OCI-LY7 (cell line): ENCODE data around the gene ANKK1. TPM values are rescaled to one million over a fixed set of nuclear protein-coding genes. Genes with fewer than 3 reads are reported as not detected.

Experiments
- BruUV-seq: library from RNA; stranded (reverse); fragments of 400-500 nt; replicated peaks from 2 replicates; lab custom pipeline; 2021; lab: Mats Ljungman, UMichigan
- CTCF ChIA-PET: fragments of 300-600 bp; sonication (Branson Sonifier 250); formaldehyde crosslinking; loops from one replicate; lab custom pipeline; 2022; ENCODE audit warnings: antibody characterized with exemption; ENCODE audit not compliant: unreplicated experiment; lab: Charles Lee
- POLR2A ChIA-PET: fragments of 300-600 bp; sonication (Branson Sonifier 250); formaldehyde crosslinking; loops from one replicate; lab custom pipeline; 2022; ENCODE audit warnings: antibody characterized with exemption; lab: Charles Lee
- DNase-seq: peaks from one replicate; pipeline ENCODE4 v3.0.0-alpha.2; 2015; ENCODE audit warnings: low spot score
- H2AFZ ChIP-seq: fragments of 200-600 bp; sonication (generic), shearing (Covaris generic); 2 replicates; pipeline ENCODE4 v1.6.1; 2014; ENCODE audit warnings: mild to moderate bottlenecking, antibody characterized with exemption, low read length, moderate library complexity
- H3K27ac ChIP-seq: fragments of 200-600 bp; sonication (generic); 2 replicates; pipeline ENCODE4 v1.5.1; 2014; ENCODE audit warnings: mixed run types, low read depth, mild to moderate bottlenecking, moderate library complexity, low read length, inconsistent platforms; ENCODE audit not compliant: poor library complexity, severe bottlenecking
- H3K36me3 ChIP-seq: fragments of 200-600 bp; sonication (generic); 2 replicates; pipeline ENCODE4 v1.6.1; 2014; ENCODE audit warnings: mild to moderate bottlenecking, antibody characterized with exemption, low read length, moderate library complexity, mixed read lengths; ENCODE audit not compliant: insufficient read depth
- H3K4me1 ChIP-seq: fragments of 200-600 bp; sonication (generic); 2 replicates; pipeline ENCODE4 v1.5.1; 2014; ENCODE audit warnings: mild to moderate bottlenecking, low read length; ENCODE audit not compliant: insufficient read depth, poor library complexity, severe bottlenecking
- H3K4me2 ChIP-seq: fragments of 200-600 bp; sonication (generic); 2 replicates; pipeline ENCODE4 v1.6.1; 2014; ENCODE audit warnings: mild to moderate bottlenecking, low read length
- H3K4me3 ChIP-seq: fragments of 200-600 bp; sonication (generic); 2 replicates; pipeline ENCODE4 v1.5.1; 2014; ENCODE audit warnings: mild to moderate bottlenecking, low read depth, low read length; ENCODE audit not compliant: poor library complexity, severe bottlenecking
- H3K79me2 ChIP-seq: fragments of 200-600 bp; sonication (generic); 2 replicates; pipeline ENCODE4 v1.6.1; 2016; ENCODE audit warnings: low read depth, mild to moderate bottlenecking, low read length, moderate library complexity, mixed read lengths; ENCODE audit not compliant: insufficient read depth
- H3K9me2 ChIP-seq: fragments of 200-600 bp; sonication (generic); 2 replicates; pipeline ENCODE4 v1.6.1; 2016; ENCODE audit warnings: mild to moderate bottlenecking, low read length, mixed read lengths; ENCODE audit not compliant: insufficient read depth
- H3K9me3 ChIP-seq: fragments of 200-600 bp; sonication (generic); 2 replicates; pipeline ENCODE4 v1.6.1; 2014; ENCODE audit warnings: mild to moderate bottlenecking, mixed run types, low read length, mixed read lengths
- H4K20me1 ChIP-seq: fragments of 200-600 bp; sonication (generic); 2 replicates; pipeline ENCODE4 v1.6.1; 2014; ENCODE audit warnings: mild to moderate bottlenecking, antibody characterized with exemption, low read length, moderate library complexity, mixed read lengths; ENCODE audit not compliant: insufficient read depth
- EZH2phosphoT487 ChIP-seq: fragments of 200-600 bp; sonication (generic); IDR thresholded peaks from 2 replicates; pipeline ENCODE4 v1.6.1; 2018; ENCODE audit warnings: low read depth, borderline replicate concordance, mild to moderate bottlenecking, mixed run types, antibody characterized with exemption, low read length, moderate library complexity, mixed read lengths
- intact Hi-C: fragments of 100-400 bp; cut with micrococcal nuclease; formaldehyde crosslinking; loops from one replicate; pipeline ENCODE4 v1.10.0; 2022; ENCODE audit not compliant: unreplicated experiment
- total RNA-seq, 2 experiments: library from RNA; depleted of rRNA in 1 of 2; stranded (reverse); fragments of >200 nt in 1 of 2; shearing (Covaris generic) in 1 of 2; gene quantifications; 2 replicates each; pipeline ENCODE4 v1.2.3, GENCODE V29; 2014 to 2022
- TF ChIP-seq, protein P1 (sequence below): fragments of 200-600 bp; sonication (generic); conservative IDR thresholded peaks from 2 replicates; pipeline ENCODE4 v1.5.1; 2014; ENCODE audit warnings: mild to moderate bottlenecking, antibody characterized with exemption, low read length, moderate library complexity, mixed read lengths

ANKK1 gene
- total RNA-seq, 2 experiments from 2014 or later, result not detected

DNA sequence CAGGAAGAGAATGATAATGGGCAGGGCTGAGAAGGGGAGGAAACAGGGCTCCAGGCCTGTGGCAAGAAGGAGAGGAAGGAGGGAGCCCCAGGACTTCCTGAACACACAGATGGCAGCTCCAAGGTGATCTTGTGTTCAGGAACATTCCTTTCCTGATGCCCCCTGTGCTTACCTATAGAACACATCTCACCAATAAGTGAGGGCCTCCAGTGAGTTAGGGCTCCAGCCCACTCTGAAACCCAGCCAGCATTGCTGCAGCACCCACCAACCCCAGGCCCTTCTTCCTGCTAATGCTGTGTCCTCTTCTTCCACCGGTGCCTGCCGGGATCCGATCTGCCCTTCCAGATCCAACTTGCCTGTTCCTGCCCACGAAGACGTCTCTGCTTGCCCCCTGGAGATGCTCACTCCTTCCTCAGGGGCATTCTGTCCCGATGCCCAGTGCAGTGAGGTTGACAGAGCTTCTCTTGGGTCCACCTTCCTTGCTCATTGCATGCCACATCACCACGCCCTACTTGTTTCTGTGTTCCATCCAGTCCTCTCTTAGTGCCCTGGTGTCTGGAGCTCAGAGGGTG is 17.4 kb downstream of the ANKK1 start:
- H3K9me2 ChIP-seq, result no peaks in the 10 kb centered on the region
- H3K36me3 ChIP-seq, result no peaks in the 10 kb centered on the region
- ChIA-PET CTCF (no interaction called here), POLR2A (no interaction called here)
- H3K79me2 ChIP-seq, result no peaks in the 10 kb centered on the region
- no peak for TF ChIP-seq EZH2phosphoT487
- TF ChIP-seq, protein P1, sequence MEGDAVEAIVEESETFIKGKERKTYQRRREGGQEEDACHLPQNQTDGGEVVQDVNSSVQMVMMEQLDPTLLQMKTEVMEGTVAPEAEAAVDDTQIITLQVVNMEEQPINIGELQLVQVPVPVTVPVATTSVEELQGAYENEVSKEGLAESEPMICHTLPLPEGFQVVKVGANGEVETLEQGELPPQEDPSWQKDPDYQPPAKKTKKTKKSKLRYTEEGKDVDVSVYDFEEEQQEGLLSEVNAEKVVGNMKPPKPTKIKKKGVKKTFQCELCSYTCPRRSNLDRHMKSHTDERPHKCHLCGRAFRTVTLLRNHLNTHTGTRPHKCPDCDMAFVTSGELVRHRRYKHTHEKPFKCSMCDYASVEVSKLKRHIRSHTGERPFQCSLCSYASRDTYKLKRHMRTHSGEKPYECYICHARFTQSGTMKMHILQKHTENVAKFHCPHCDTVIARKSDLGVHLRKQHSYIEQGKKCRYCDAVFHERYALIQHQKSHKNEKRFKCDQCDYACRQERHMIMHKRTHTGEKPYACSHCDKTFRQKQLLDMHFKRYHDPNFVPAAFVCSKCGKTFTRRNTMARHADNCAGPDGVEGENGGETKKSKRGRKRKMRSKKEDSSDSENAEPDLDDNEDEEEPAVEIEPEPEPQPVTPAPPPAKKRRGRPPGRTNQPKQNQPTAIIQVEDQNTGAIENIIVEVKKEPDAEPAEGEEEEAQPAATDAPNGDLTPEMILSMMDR, result no peak
- H4K20me1 ChIP-seq, result no peaks in the 10 kb centered on the region
- BruUV-seq, result no TSS peak
- no peak overlapping the region for H2AFZ ChIP-seq
- H3K4me2 ChIP-seq, result no peak overlapping the region
- no peaks in the 10 kb centered on the region for H3K9me3 ChIP-seq
- no peaks in the 10 kb centered on the region for H3K4me1 ChIP-seq
- no peak for DNase-seq
- H3K27ac ChIP-seq, result no peak overlapping the region
- no peak overlapping the region for H3K4me3 ChIP-seq
- intact Hi-C loops, result no loop called here

DNA sequence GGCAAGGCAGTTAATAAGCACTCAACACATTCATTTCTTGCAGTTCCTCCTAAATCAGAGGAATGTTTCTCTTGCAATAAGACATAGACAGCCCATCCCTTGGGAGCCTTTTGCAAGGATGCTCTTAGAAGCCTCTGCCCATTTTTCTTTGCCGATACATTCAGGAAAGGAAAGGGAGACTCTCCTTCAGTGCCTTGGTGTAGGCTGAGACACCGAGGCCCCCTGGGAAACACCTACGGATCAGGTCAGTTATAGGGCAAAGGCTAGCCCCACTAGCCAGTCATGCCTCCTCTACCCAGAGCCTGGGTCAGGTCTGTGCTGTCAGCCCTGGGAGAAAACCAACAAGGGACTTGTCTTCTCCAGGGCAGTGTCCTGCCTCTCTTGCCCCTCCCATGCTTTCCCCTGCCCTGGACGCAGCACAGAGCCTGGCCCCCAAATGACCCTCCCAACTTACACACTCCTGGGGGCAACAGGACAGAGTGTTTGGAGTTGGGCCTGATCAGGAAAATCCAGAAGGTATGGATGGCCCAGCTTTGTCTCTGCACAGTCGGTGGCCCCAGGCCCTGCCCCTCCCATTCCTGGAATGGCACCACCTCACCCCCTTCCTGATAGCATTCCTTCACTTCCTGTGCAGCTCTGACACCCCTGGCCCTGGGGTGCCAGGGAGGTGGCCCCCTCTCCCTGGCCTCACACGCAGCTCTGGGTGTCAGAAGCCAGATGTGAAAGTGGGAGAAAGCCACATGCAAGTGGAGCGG is 18.3 kb downstream of the ANKK1 start:
- ChIA-PET CTCF (no interaction called here), POLR2A (no interaction called here)
- H3K27ac ChIP-seq, result no peak overlapping the region

More for the DNA sequence above, 18.3 kb downstream of the ANKK1 start:
- no peak overlapping the region for H3K4me2 ChIP-seq
- H3K9me3 ChIP-seq, result no peaks in the 10 kb centered on the region
- no peak for DNase-seq
- intact Hi-C loops, result no loop called here
- H3K4me1 ChIP-seq, result no peaks in the 10 kb centered on the region
- no peak overlapping the region for H3K4me3 ChIP-seq
- no peak for TF ChIP-seq EZH2phosphoT487
- TF ChIP-seq, protein P1, result no peak
- no peak overlapping the region for H2AFZ ChIP-seq
- no peaks in the 10 kb centered on the region for H3K36me3 ChIP-seq
- no peaks in the 10 kb centered on the region for H4K20me1 ChIP-seq
- no peaks in the 10 kb centered on the region for H3K9me2 ChIP-seq
- BruUV-seq, result no TSS peak
- no peaks in the 10 kb centered on the region for H3K79me2 ChIP-seq
